Measurements from ENCODE around the gene TOE1.
"Not testable (repeated sequence)": the region's sequence is repeated elsewhere in the genome, so short reads cannot be mapped to it uniquely, and the experiment has no call there.

TOE1 gene

DNA sequence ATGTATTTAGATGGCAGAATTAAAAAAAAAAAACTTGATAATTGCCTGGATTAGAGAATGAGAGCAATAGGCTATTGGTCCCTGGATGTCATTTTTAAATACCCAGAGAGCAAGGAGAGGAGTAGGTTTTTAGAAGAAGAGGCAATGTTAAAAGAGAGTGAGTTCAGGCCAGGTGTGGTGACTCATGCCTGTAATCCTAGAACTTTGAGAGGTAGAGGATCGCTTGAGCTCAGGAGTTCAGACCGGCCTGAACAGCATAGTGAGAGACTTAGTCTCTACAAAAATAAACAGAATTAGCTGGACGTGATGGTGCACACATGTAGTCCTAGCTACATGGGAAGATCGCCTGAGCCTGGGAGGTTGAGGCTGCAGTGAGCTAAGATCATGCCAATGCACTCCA is 16.2 kb downstream of the TOE1 start:
- peak; percentile 29 for DNase-seq

DNA sequence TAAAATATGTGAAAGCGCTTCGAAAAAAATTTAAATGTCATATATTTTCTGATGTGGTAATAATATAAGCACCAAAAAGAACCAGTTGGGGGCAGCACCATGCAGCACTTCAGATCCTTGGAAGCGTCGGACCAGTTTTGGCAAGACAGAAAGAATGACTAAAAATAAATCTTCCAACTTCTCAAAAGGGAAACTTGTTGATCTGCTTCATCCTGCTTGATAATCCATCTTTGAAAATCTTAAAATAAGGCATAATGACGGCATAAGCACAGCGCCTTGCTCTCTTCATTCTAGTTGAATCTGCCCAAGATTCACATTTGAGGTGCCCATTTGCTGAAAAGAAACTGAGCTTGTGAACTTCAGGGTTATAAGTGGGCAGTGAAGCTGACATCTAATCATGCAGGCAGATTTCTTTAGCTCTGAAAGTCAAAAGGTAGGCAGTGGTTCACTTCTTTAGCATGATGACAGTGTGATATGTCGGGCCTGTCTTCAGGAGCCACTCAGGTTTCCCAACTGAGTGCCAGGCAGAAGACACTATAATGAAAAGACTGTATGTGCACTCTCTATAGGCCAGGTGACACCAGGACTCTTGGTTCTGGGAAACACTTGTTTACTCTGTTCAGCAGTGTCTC is 20.0 kb downstream of the TOE1 start:
- peak; percentile 55 for DNase-seq

DNA sequence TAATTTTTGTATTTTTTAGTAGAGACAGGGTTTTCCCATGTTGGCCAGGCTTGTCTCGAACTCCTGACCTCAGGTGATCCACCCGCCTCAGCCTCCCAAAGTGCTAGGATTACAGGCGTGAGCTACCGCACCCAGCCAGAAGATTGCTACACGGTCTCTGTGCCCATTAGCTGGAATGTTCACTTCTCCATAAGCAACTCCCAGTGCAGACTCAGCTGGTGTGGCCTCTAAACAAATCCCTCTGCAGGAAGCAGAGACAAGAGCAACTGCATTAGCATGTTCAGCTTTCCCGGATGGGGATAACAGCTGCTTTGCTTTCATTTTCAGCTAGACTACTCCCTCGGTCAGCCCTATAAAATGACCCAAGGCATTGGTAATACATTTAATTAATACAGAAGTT is 21.0 kb downstream of the TOE1 start:
- peak; percentile 56 for DNase-seq

DNA sequence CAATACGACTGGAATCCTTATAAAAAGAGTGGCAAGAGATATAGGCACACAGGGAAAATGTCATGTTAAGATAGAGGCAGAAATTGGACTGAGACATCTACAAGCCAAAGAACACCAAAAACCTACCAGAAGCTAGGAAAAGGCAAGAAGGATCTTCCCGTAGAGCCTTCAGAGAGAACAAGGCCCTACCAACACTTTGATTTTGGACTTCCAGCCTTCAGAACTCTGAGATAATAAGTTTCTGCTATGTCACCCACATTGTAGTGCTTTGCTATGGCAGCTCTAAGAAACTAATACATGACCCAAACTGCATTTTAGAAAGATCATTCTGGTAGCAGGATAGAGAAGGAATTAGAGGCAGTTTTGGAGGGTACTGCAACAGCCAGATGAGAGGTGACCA is 24.3 kb downstream of the TOE1 start:
- no peak for DNase-seq

GRCh38 chr1:45365051-45365450 is 25.1 kb downstream of the TOE1 start:
- no peak for DNase-seq

DNA sequence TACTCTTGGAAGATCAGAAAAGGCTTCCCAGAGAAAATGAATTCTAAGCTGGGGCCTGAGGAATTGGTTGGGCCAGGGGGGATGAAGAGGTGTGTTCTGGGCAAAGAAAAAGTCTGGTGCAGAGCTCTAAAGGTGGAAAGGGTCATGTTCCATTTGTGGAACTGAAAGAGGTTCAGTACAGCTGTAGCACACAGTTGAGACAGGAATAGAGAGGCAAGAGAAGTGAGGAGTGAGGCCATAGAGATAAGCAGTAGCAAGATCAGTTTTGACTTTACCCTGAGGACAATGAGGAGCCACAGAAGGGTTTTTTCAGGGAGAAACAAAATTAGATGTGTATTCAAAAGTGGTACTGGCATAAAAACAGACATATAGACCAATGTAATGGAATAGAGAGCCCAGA is 30.6 kb downstream of the TOE1 start:
- no peak for DNase-seq

GRCh38 chr1:45373573-45373972 is 33.6 kb downstream of the TOE1 start:
- DNase-seq = no peak

- DNase-seq = no peak
Observed at GRCh38 chr1:45375104-45376090, 35.4 kb downstream of the TOE1 start.

- no peak for DNase-seq
Observed at GRCh38 chr1:45378184-45378583, 38.2 kb downstream of the TOE1 start.

- DNase-seq = no peak
Observed at GRCh38 chr1:45379524-45379923, 39.6 kb downstream of the TOE1 start.

GRCh38 chr1:45380125-45380524 is 40.2 kb downstream of the TOE1 start:
- no peak for DNase-seq

DNA sequence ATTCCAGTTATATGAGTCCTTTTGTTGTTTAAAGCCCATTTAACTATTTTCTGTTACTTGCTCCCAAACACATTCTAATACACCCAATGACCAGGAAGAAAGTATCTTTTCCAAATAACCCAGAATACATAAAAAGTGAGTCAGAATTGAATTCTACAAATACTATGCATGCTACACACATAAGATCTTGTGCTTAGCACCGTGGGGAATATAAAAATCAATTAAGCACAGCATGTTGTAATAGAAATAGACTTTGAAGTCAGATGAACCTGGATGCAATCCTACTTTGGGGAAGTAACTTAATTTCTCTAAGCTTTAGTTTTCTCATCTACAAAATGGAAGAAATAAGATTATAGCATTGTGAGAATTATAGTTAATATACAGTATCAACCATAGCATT is 40.8 kb downstream of the TOE1 start:
- DNase-seq = no peak

GRCh38 chr1:45381243-45381642 is 41.3 kb downstream of the TOE1 start:
- no peak for DNase-seq

DNA sequence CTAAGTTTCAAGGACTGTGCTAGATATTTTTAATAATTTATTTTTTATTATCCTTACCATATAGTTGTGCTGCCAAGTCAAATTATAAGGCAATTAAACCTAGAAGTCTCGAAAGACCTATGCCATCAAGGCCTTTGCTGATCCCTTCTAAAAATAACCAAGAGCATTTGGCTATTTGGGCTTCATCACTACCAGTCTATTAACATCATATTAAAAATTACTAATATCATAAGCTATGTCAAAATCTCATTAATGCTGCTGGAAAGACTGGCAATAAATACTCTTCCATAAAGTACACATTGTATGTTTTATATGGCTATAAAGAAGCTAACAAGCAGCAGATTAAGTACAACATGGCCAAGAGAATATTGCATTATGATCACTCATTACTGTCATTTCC is 43.2 kb downstream of the TOE1 start:
- DNase-seq = no peak

GRCh38 chr1:45384213-45384612 is 44.2 kb downstream of the TOE1 start:
- DNase-seq = not testable (repeated sequence)

GRCh38 chr1:45385302-45385701 is 45.3 kb downstream of the TOE1 start:
- DNase-seq = peak; percentile 89

DNA sequence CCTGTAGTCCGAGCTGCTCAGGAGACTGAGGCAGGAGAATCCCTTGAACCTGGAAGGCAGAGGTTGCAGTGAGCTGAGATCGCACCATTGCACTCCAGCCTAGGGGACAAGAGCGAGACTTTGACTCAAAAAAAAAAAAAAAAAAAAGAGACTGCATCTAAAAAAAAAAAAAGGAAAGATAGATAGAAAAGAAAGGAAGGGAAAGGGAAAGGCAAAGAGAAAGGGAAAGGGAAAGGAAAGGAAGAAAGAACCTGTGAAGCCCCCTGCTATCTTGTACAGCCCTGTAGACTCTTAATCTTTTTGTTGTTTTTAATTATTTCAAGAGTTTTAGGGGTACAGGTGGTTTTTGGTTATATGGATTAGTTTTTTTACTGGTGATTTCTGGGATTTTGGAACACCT is 46.2 kb downstream of the TOE1 start:
- DNase-seq = no peak

All from NCI-H510A treated with DMSO at 0.1 percent for 48 hours (cell line).